ENCODE measurements around the gene GPR78.

DNA sequence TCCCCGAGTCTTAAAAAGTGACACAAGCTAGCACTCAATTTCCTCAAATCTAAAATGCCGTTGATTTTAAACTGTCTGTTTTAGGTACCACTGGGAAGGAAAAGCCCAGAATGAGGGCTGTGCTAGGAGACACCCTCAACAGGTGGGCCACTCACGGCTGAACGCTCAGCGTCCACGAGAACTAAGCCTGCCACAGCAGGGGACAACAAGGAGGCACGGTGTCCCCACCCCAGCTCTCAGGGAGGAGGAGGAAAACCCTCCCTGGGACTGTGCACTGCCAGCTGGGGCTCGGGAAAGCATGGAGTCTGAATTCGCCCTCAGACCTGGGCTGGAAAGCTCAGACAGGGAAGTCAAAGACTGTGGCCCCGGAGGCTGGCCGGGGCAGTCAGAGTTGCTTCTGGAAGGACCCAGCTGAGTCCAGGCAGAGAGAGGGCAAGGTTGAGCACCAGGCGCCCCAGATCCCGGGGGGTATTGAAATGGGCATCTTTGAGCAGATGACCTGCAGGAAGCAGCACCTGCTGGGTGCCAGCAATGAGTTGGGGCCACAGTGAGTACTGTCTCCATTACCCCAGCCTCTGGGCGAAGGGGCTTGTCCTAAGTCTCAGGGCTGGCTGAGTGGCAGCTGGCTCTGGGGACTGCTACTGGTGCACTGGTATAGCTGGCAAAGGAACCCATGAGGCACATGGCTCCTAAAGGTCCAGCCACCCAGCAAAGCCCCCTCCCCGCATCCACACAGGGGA lies 11.6 kb downstream of the GPR78 start:
- TF ChIP-seq, protein P1, sequence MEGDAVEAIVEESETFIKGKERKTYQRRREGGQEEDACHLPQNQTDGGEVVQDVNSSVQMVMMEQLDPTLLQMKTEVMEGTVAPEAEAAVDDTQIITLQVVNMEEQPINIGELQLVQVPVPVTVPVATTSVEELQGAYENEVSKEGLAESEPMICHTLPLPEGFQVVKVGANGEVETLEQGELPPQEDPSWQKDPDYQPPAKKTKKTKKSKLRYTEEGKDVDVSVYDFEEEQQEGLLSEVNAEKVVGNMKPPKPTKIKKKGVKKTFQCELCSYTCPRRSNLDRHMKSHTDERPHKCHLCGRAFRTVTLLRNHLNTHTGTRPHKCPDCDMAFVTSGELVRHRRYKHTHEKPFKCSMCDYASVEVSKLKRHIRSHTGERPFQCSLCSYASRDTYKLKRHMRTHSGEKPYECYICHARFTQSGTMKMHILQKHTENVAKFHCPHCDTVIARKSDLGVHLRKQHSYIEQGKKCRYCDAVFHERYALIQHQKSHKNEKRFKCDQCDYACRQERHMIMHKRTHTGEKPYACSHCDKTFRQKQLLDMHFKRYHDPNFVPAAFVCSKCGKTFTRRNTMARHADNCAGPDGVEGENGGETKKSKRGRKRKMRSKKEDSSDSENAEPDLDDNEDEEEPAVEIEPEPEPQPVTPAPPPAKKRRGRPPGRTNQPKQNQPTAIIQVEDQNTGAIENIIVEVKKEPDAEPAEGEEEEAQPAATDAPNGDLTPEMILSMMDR (conservative IDR thresholded peaks at IDR 0.05 in 1 of 2, IDR thresholded peaks at IDR 0.05 in 1 of 2; ENCODE audit: low read depth in 1 of 2, low read length in 2 of 2): no peak
- TF ChIP-seq EZH2 (IDR thresholded peaks at IDR 0.05; ENCODE audit: low read length, missing control alignments): no peak

All from fibroblast of lung (primary cell).